NCI-H146 treated with DMSO at 0.1 percent for 48 hours (cell line): ENCODE measurements around the gene POMC.
"Not testable (repeated sequence)": the region's sequence is repeated elsewhere in the genome, so short reads cannot be mapped to it uniquely, and the experiment has no call there.

Experiments used
- DNase-seq: peaks from one replicate; lab custom pipeline; 2025; ENCODE audit not compliant: unreplicated experiment; lab: John Stamatoyannopoulos, UW

POMC gene

DNA sequence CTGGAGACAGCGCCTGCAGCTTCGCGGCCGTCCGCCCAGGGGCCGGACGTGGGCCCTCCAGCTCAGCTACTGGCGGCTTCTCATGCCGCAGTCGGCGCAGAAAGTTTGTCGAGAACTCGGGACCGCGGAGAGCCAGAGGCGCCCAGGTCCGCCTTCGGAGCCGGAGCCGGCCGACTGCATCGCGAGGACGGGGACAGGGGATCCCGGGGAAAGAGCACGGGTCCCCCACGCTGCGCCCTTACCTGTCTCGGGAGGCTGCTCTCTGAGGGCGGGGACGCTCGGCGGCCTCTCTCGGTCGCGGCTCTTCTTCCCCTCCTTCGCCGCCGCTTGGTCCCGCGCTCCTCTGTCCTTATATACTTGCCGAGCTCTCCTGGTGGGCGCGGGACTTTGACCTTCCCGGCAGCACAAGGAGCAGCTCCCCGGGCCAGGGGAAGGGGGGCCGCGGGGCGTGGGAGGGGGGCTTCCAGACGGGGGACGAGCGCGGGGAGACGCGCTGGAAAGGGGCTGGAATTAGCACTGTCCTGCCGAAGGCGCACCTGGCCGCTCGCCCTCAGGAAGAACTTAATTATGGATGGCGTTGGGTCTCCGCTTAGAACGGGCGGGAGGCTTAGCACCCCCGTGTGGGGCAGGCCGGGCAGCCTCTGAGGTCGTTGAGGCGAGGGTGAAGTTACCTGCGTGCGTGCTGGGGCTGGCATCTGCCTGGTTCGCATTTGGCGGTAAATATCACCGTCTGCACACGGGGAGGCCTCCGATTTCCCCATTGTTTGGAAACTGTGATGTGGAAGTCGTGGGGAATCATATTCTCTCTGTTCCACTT lies at the start of gene POMC:
Gene POMC (minus strand): TSS at position 325 of the 817 bp plus-strand sequence. CDS start 3,808 bp downstream, outside the sequence.
- DNase-seq: no peak

DNA sequence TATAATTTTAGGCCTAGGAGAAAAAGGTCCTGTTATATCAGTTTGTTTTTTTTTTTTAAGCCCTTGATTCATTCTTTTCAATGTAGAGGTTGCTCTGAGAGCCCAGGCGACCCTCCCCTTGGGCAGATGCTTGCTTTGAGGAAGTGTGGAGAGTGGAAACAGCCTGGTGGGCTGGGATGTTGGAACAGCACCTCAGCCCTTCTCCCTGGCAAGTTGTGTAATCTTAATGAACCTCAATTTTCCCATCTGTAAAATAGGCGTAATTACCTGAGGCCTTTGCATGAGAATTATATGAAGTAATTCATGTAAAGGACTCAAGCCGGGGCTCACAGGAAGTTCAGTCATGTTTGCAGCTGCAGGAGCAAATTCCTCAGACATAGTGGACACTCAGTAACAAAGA lies 49.7 kb upstream of the POMC start:
- DNase-seq: no peak

DNA sequence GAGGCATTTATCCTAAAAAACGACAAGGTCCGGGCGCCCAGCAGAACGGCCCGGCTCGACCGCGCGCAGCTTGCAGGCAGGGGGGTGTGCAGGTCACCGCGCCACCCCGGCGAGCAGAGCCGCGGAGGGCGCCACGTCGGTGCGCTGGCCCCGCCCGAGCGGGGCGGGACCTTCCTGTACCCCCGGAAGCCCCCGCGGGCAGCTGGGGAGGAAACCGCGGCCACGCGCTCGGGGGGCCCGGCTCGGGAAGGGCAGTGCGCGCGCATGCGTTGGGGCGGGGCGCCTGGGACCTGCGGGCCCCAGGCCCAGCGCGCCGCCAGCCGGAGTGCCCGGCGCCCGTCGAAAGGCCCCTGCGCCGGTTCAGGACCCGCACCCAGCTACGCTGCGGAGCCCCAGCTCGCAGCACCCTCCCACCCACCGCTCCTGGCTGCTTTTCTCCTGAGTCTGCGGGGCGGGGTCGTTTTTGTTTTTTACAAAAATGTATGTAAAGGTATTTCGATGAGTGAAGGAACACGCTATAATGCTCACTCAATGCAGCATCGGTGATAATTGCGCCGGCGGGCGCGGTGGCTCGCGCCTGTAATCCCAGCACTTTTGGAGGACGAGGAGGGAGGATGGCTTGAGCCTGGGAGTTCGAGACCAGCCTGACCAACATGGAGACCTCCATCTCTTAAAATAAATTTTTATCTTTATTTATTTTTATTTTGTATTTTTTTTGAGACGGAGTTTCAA lies 47.7 kb upstream of the POMC start:
- DNase-seq: no peak

DNA sequence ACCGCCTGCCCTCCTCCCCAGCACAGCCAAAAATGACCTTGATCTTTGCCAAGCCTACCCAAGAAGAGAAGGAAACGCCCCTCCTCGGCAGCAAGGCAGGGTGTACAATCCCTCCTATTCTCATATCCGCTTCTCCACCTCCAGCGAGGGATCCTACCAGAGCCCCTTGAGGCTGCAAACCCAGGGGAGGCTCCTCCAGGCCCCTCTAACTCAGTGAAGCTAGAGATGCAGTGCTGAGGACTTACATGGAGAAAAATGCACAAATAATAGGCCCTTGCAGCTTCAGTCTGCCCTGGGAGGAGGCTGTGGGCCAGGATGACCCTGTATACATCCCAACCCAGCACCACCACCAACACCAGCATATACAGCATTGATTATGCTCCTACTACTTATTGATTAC lies 46.9 kb upstream of the POMC start:
- no peak for DNase-seq

DNA sequence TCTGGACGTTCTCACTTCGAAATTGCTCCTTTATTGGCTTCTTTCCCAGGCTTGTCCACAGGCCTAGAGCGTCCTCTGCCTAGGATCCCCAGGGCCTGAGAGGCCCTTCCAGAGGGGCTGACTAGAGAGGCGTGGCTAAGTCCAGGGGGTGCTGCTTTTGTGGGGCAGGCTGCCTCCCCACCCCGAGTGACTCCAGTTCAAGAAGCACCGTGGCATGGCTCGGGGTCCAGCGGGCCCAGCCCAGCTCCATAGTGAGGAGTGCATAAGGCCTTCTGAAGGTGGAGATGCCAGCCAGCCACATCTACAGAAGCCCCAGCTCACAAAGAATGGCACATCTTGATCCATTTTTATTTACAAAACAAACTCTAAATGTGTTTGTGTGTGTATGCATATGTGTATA lies 44.8 kb upstream of the POMC start:
- no peak for DNase-seq

DNA sequence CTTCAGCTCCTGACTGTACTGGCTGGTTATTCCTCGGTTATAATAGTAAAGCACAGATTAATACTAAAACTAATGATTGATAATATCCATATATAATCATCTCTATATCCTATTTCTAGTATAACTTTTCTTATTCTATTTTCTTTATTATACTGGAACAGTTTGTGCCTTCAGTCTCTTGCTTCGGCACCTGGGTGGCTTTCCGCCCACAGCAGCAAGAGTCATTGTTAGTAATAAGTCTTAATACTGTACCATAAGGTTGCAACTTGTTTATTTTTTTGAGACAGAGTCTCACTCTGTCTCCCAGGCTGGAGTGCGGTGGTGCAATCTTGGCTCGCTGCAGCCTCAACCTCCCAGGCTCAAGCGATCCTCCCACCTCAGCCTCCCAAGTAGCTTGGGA lies 42.5 kb upstream of the POMC start:
- DNase-seq: not testable (repeated sequence)

DNA sequence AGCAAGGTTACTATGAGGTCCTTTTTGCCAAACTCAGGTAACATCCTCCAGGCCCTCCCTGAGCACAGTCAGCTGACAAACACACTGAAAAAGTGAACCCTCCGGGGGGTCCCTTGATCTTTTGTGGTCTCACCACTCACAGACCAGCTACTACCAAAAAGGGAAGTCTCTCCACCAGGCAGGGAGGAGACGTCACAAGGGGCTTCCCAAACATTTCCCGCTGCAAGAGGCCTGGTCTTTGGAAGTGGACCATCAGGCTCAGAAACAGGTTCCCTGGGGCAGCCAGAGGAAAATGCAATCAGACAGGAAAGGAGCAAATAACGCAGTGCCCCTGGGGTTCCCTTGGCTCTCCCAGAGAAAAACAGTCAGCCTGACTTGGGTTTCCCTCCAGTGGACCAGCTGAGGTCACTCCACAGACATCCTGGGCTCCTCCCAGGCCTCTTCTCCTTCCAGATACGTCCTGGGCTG lies 38.7 kb upstream of the POMC start:
- DNase-seq: no peak

DNA sequence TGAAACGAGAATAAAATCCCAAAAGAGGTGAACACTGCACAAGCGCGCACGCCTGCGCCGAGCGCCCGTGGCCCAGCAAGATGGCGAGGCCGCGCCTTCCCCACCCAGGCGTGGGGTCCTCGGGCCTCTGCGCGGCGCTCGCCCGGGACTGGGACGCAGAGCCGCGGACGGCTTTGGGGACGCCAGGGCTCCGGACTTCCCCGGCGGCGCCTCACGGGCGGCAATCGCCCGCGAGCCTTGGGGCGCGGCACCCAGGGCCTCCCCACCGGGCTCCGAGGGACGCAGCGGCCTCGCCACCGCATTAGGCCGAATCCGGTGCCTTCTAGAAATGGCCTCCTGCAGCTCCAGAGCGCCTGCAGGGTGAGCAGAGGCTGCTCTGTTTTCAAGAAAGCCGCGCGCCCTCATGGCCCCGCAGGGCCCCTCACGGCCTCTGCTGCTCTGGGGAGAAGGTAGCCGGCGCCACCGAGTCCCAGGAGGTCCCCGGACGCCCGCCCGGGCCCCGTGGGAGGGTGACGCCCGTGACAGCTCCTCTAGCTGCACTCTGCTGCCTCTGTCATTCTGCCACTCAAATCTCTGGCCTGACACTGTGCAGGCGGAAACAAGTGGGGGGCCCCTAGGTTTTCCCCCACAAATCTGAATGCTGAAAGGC lies 35.9 kb upstream of the POMC start:
- no peak for DNase-seq

DNA sequence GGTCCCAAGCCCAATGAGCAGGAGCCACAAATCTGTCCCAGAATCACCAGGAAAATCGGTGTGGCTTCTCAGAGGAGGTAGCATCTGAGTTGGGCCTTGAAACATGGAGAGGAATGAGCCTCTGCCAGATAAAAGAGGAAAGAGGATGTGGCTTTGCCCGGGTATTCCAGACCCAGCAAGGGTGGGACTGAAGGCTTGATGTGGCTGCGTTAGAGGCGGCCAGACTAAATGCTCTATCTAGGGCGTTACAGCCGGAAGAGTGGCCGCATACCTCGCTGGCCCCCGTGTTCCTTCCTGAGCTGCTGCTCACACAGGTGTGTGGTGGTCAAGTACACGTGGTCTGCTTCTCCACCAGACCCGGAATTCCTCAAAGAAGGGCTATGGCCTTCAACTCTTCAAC lies 33.9 kb upstream of the POMC start:
- no peak for DNase-seq

DNA sequence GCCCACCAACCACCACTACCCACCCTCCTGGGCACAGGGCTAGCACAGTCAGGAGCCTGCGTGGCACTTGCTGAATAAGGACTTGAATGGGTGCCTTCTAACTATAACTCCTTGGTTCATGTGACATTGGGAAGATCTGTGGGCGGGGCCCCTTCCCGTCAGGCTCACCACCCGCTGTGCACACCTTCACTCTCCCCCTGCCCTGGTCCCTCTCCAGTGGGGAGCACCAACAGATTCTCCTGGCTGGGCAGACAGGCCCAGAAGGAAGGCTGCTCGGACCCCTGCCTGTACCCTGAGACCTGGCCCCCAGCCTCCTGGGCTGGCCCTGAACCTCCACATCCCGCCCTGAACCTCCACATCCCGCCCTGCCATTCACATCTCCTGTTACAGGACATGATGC lies 33.4 kb upstream of the POMC start:
- DNase-seq: no peak

DNA sequence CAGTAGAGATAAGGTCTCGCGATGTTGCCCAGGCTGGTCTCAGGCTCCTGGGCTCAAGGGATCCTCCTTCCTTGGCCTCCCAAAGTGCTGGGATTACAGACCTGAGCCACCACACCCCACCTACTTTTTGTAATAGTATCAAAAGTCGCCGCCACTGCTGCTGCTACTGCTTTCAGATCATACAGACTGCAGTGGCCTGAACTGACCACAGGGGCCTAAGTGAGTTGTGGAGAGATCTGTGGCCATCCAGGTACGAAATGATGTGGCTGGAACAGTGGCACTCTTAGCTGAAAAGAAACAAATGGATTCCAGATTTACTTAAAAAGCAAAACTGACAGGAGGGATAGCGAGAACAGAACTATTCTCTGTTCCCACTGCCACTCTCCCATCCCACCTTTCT lies 32.9 kb upstream of the POMC start:
- no peak for DNase-seq

DNA sequence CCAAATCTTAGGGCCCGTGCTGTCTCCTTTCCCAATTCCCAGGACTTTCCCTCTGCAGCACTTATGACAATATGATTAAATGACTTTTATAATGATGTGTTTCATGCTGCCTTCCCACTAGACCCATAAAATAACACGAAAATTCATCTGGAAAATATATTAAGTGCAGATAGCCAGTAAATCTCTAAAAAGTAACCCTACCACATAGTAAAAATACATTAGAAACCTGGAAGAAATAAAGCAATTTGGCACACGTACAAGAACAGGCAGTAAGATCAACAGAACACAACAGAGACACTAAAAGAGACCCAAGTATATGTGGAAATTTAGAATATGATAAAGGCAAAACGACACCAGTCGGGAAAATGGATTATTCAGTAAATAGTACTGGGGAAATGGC lies 30.2 kb upstream of the POMC start:
- DNase-seq: no peak

DNA sequence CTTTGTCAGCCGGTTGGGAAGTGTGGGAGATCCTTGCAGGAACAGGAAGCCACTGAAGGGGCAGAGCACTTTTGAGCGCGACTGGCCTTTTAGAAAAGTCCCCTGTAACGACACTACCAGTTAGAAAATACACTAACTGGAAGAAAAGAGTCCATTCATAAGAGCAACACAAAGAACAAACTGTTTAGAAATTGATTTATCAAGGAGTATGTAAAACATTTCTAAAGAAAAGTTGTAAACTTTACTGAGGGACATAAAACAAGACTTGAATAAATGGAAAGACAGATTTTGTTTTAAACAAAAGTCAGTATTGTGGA lies 29.8 kb upstream of the POMC start:
- DNase-seq: no peak

DNA sequence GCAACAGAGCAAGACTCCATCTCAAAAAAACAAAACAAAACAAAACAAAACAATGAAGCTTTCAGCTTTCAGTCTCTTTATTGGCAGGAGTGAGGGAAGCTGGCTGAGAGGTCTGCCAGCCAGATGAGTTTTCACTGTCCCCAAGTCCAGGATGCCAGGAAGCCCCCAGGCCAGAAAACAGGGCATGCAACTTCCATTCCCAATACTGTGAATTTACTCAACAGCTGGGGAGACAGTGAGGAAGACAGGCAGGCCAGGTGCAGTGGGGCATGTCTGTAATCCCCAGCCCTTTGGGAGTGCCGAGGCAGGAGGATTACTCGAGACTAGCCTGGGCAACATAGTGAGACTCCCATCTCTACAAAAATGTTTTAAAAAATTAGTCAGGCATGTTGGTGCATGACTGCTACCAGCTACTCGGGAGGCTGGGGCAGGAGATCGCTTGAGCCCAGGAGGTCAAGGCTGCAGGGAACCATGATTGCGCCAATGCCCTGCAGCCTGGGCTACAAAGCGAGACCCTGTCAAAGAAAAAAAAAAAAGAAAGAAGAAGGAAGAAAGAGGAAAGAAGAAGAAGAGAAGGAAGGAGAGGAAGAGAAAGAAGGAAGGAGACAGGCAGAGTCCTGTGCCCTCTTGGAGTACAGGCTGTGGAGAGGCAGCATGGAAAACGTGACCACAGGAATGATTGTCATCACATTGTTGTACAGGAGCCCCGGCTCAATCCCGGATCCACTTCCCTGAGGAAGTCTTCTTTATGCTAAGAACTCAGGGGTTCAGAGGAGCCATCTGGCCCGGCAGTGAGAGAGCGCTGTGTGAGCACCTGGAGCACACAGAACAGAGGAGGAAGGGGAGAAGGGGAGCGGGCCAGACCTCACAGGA lies 29.2 kb upstream of the POMC start:
- no peak for DNase-seq

DNA sequence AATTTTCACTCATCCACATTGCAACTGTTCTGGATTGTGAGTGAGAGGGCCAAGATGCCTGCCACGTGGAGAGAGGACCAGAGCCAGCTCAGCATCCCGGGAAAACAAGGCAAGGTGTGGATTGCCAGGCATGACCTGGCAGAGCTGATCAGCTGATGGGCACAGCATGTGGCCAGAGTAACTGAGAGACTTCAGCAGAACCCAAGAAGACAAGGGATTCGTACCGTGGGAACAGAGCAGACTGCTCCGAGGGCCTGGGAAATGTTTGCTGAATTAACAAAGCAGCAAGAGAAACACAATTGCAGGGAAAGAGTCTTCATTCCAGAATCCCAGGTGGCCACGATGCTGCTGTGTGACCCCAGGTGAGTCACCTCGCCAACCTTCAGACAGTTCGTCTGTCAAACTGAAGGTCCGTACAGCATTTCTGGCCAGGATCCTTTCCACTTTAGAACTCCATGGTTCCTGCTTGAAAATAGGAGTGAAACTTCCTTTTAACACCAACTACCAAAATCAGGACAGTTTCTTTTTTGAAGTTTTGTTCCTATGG lies 26.3 kb upstream of the POMC start:
- DNase-seq: no peak

DNA sequence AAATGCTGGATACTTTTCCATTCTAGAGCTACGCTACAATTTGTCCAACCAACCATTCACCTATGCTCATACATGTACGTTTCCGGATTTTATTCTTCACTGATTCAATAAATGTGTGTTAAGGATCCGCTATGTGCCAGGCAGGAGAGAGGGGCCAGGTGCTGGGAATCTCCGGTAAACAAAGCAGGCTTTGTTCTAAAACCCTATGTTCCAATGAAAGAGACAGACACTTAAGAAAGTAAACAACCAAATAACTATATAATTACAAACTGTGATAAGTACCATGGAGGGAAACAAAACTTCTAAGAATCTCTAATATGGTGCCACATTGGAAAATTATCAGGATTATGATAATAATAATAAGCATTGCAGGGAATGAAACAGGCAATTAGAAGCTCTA lies 22.2 kb upstream of the POMC start:
- peak; percentile 79 for DNase-seq

DNA sequence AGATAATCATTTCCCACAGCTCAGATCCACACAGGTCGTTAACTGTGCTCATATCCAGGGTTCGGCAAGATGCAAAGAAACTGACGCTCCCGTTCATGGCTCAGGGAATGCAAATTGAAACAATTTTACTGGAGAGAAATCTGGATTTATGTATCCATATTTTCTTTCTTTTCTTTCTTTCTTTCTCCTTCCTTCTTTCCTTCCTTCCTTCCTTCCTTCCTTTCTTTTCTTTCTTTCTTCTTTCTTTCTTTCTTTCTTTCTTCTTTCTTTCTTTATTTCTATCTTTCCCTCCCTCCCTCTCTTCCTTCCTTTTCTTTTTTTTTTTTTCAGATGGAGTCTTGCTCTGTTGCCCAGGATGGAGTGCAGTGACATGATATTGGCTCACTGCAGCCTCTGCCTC lies 20.0 kb upstream of the POMC start:
- DNase-seq: no peak

DNA sequence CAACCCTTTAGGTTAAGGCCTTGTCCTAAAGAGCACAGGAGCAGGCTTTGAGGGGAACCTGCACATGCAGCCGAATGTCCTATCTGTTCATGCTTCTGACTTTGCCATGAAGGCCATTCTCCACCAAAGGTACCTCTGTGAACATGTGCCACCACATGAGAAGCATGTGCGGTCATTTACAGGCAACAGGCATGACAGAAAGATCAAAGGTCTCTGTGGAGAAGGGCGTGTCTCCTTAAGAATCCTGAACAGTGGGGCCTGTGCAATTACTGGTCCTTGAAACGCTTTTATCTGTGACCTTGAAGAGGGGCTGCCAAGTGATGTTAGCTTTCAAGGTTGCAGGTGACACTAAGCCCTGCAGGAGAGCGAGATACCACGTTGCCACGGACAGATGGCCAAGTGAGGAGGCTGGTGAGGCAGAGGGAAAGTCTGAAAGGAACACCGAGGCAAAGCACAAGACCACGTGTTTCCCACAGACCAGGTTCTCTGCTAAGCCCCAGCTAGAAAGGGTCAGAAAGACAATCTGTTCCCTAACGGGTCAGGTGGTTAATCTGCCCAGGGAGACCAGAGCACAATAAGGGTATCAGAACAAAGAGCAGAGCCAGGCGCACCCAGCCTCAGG lies 19.5 kb upstream of the POMC start:
- no peak for DNase-seq

DNA sequence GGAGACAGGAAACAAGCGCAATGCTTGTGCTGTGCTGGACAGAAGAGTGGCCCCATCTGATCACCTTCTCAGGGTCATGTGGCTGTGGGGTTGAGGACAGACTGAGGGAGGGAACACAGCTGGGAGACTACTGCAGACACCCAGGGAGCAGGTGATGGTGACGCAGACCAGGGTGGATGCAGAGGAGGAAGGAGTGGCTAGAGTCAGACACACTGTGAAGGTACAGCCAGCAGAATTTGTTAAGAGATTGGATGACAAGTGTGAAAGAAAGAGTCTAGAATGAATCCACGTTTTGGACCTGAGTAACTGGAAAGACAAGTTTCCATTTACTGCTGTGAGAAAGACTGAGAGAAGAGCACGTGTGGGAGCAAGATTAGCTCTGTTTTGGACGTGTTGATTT lies 15.9 kb upstream of the POMC start:
- no peak for DNase-seq

DNA sequence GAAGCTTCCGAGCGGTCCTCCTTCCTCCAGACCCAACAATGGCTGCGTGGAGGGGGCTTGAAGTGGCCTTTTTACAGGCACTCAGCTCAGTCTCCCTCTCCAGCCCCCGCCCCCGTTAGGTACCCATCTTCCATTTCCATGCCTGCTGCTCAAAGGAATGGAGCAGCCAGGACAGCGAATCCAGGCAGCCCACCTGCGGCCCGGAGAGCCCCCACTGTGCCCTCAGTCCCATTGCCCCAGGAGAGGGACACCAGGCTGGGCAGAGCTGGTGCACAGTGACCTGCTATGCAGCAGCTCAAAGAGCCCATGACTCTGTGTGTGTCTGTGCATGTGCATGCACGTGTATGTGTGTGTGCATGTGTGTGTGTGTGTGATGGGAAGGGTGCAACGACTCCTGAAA lies 10.6 kb upstream of the POMC start:
- DNase-seq: no peak
